HG03103 (cell line): ENCODE measurements around the gene DDX20.

Experiments used
- ATAC-seq: cut with Tn5 transposase; IDR thresholded peaks from one replicate; pipeline ENCODE4 v1.9.1; 2021; ENCODE audit warnings: low read depth; ENCODE audit not compliant: unreplicated experiment

The DDX20 gene

DNA sequence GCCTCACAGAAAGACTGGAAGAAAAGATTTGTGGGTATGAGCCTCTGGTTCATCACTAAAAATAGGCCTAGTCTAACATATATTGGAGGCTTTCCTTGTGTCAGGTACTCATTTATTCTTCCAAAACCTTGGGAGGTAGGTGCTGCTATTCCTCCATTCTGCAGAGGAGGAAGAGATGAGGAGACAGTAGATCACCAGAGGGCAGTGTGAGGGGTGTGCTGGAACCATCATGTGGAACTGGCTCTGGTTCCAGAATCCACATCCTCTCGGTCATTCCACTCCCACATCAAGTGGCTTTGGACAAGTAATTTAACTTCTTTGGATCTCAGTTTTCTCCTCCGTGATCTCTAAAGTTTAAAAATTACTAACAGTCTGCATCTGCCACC, 9.1 kb upstream of the DDX20 start:
- ATAC-seq = no peak

DNA sequence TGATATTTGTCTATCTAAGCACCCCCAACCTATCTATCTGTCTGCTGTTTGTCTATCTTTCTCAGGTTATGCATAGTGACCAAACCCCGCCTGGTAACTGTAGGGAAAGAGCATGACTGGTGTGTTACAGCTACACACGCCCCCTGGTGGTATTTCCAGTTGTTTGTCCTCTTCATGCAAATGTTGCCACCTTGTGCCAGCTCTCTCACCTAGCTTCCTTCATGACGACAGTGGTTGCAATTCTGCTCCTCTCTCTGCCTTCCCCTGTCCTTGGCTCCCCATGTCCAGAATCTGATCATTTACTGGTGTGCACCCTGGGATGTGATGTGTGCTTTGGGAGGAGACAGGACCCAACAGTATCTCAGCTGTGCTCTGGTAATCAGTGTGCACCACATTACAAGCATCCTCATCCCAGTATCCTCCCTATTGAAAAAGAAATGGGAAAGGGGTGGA, 8.4 kb upstream of the DDX20 start:
- ATAC-seq = no peak

DNA sequence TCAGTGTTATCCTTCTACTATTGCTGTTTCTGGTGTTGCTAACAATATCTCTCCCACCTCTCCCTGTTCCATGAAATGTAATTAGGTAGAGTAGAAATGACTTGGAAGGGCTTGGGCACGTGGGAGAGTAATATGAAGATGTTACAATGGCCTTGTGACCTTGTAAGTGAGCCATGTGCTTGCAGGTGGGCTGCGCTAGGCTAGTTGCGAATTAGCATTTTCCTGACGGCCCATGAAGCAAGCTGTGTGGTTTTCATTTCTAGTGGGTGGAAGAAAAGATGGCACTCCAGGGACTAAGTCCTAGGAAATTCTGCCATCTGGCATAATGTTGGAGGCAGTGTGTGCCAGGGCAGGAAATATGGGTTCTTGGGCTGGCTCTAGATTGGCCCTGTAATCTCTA, 7.8 kb upstream of the DDX20 start:
- ATAC-seq = no peak

DNA sequence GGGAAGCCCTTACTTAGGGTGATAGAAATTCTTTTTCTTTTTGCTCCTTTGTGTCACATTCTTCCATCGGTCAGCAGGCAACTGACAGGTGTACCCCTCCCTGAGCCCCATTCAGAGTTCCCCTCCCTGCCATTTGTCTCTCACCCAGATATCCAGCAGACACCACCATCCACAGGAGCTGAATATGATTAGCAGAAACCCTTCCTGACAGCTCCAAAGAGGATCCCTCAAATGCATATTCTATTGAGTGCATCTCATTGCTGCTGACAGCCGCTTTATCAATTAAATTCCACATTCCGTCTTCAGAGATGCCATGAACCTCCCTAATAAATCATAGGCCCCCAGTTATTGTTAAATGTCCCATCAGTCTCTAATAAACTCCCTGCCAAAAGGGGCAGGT, 6.1 kb upstream of the DDX20 start:
- ATAC-seq = no peak

DNA sequence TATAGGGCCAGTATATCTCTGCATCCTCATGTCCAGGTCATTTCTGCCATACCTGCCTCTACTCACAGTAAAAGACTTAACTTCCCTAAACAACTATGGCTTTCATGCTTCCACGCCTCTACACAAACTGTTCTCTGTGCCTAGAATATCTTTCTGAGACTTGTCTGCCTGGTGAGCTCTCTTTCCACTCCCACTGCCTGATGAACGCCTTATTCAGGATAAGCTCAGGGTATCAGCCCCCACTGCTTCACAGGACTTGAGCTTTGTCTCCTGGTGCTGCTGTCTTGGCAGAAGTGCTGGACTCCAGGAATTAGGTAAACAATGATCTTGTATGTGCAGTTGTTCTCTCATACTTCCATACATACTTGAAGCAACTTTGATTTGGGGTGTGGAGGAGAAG, 4.8 kb upstream of the DDX20 start:
- ATAC-seq = no peak

DNA sequence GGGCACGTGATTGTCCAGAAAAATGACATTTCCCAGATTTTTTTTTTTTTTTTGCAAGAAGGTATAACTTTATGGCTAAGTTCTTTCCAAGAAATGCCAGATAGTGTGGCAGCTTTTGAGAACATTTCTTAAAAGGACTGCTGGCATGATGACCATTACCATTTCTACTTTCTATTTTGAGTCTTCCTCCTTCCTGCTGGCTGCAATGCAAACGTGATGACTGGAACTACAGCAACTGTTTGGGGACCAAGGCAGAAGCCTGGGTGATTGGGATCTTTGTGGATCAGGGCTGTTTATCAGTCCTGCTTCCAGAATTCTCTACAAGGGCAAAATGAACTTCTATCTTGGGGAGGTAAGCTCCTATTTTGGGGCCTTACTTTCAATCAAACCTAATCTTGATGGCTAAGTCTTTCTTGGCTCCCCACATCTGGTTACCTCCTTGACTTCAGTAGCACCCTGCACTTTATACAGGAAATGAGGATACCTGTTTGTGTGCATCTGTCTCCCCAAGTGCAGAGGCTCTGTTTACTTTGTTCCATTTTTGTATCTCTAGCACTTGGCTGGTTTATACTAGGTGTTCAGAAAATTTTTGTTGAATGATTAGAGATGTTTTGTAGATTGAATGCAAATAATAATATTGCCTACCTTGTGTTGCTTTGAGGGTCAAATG, 3.7 kb upstream of the DDX20 start:
- no peak for ATAC-seq

DNA sequence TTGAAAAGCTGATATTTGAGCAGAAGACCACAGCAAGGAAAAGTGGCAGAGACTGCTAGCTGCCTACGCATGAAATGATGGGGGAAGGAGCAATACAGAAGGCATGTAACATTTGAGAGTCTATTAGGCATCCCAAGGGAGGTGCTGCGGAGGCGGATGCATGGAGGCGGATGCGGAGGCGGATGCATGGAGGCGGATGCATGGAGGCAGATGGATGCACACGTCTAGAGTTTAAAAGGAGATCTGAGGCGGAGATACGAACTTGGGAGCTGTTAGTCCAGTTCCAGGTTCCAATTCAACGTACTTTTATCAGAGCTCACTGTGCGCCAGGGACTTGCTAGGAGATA, 744 bp upstream of the DDX20 start:
- peak; percentile 11 for ATAC-seq

DNA sequence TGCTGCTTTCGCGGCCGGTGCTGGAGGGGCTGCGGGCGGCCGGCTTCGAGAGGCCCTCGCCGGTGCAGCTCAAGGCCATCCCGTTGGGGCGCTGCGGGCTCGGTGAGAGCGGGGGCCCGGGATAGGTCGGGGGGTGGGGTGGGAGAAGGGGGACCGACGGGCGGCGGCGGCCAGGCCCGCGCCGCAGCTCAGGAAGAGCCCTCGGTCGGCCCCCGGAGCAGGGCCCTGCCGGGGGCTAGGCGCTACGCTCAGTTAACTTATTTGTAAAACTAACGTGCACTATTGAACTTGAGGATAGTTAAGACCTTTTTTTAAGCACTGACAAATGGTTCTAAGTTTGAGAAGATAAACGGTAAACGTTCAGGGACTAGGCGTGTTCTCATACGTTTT, 418 bp downstream of the DDX20 start:
- ATAC-seq = peak; percentile 5

DNA sequence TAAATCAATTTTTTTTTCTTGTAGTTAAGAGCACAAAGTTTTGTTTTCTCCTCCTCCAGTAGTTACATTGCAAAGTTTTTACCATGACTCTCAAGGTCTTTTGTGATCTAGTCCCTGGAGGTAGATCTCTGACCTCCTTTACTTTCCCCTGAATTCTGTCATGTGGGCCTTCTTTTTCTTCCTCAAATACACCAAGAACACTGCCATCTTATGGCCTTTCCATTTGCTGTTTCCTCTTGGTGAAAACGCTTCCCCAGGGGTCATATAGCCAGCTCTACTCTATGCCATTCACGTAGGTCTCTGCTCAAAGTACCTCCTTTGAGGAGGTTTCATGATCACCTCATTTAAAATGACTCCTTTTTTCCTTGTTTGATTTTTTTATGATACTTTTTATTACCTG, 2.7 kb downstream of the DDX20 start:
- ATAC-seq = no peak

DNA sequence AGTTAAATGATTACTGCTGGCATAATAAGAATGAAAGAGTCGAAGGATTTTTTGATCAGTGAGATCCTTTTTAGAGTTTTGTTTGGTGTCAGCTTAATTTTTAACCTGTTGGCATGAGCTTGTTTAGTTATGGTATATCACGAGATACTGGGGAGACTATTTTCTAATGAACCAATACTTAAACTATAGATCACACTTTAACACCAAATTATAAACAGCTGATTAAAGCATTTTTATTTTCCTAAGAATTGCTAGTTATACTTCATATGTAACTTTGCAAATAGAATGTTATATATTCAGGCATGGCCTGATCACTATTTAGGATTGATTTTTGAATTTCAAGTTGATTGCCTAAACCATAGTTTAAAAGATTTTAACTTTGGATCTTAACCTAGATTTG, 6.0 kb downstream of the DDX20 start:
- no peak for ATAC-seq

DNA sequence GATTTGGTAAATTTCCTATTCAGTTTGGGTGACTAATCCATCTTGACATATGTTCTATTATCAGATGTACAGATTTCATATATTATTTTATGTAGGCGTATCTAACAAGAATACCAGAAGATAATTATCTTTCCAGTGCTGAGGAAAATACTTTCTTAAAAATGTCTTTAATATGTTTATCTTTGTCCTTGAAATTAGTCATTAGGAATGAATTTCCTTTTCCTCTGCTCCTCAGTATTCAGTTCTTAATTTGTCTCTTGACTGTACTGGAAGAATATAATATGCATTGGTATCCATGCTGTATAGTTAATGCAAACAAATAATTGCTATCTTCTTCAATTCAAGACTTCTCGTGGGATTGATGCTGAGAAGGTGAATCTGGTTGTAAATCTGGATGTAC, 6.6 kb downstream of the DDX20 start:
- no peak for ATAC-seq

DNA sequence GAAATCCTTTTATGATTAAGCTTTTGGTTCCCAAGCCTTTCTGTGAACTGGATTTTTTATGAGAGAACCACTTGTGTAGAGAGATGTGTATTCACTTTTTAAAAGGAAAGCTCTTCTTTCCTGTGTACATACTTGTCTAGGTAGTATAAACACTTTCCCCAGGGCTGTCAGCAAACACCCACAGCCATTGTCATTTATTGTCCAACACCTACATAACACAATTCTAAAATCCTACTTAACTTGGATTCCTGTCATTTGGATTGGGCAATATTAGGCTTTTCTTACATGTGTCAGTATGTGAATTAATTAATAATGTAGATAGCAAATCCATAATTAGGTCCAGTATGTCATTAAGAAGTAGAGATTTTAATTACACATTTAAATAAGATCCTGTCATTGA, 12.3 kb downstream of the DDX20 start:
- no peak for ATAC-seq

DNA sequence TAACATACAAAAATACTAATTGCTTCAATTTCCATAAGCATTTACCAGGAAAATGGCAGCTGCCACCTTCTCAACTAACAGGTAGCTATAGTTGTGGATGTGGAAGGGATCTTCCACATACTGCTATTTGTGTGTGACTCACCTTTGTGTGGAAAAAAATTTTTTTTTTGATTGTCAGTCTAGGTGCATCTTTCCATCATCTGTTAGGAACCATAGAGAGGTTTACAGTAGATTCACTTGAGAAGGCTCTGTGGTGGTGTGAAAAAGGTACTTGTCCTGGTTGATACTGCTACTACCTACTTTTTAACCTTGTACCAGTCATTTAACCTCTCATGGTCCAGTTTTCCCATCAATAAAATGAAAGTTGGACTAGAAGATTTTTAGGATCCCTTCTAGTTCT, 12.9 kb downstream of the DDX20 start:
- ATAC-seq = no peak

DNA sequence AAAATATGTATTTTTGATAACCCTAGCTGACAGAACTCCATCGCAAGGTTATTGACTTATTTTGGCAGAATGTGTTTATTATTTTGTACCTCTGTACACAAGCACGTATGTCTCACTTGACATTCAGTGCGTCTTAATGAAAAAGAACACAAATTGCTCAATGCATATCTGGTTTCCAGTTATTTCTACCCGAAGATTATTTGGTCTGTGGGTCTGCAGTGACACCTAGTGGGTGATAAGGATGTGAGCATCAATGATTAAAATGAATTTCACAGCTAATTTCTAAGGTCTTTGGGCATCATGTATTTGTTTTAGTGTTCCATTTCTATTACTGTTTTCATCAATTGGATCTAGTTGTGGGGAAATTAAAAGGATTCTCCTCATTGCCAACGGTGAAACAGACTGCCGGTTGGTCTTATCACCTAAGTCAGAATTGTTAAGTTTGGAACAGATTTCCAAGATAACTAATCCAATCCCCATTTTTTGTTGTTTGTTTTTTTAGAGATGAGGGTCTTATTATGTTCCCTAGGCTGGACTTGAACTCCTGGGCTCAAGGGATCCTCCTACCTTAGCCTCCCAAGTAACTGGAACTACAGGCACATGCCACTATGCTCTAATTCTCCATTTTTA, 13.9 kb downstream of the DDX20 start:
- ATAC-seq = no peak

DNA sequence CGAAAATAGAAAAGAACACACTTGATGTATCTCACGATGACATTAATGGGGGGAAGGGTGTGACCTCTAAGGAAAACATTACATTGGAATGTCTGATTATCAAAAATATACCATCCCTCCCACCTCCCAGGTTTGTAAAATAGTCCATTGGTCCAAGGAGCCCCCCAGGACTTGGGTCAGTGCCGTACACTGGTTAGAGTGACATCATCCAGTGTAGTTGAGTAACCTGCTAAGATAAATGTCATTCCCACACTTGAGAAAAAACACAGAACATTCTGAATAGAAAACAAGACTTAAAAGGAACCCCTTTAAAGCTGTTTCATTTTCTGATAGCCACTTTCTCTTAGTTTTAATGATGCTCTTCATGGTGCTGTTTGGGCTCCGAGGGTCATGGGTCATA, 15.2 kb downstream of the DDX20 start:
- no peak for ATAC-seq

DNA sequence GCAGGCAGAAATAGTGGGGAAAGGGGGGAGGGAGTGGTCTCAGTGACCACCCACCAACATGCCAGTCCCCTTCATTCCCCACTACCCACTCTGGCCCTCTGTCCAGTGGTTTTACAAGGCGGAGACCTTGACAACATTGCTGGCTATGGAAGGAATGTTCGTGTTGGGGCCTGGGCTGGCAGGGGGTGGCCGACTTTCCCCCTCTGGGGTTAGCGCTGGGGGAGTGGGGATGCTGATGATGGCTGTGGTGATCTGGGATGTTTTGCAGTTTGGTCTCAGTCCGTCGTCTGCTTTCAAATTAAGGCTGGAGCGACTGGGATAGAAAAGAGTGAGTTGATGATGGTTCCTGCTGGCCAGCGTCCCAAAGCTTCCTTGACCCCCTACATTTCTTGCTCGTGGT, 20.3 kb downstream of the DDX20 start:
- ATAC-seq = no peak

DNA sequence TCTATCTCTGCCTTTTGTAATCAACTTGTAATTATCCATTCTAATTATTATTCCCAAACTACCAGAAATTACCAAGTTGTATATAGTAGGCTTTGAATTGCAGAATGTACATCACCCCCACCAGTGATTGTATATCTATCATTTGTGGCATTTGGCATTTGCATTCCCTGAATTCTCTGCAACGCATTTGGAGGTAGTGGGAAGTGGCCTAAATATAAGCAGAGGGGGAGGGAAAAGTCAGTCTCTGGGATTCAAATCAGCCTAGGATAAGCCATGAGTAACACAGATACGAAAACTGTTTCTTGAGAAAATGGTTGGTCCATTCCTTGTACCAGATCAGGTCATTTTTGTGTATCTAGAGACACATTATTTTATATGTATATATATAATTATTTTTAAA, 20.7 kb downstream of the DDX20 start:
- ATAC-seq = no peak

DNA sequence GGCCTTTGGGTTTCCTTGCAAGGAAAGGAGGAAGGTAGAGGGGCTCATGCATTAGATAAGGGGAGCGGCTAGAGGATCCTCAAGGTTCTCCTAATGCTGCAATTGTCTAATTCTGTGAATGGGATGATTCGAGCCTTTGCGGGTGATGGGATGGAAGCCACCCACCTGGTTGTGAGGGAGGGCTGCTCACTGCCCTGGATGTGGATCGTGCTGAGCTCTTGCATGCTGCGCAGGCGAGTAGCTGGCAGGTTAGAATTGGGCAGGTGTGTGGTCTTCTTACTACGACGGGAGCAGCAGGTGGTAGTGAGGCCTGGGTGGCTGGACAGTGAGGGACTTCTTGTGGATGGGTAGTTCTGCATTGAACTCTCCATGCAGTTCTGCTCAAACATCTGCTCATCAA, 21.2 kb downstream of the DDX20 start:
- ATAC-seq = no peak

DNA sequence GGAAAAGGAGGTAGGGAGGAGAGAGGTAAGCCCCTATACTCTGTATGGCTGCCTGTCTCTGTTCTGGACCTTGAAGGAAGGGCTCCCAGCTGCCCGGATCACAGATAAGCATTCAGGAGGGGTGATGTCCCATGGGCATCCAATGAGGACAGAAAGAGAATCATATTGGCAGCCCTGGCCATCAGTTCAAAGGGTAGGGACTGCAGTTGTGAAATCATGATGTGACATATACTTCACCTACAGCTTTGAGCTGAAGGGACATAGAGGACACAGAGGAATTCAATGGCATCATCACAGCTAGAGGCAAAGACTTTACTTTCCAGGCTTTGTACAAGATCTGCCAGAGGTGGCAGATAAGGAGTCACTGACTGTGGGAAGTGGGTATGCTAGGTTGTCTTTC, 21.6 kb downstream of the DDX20 start:
- no peak for ATAC-seq

DNA sequence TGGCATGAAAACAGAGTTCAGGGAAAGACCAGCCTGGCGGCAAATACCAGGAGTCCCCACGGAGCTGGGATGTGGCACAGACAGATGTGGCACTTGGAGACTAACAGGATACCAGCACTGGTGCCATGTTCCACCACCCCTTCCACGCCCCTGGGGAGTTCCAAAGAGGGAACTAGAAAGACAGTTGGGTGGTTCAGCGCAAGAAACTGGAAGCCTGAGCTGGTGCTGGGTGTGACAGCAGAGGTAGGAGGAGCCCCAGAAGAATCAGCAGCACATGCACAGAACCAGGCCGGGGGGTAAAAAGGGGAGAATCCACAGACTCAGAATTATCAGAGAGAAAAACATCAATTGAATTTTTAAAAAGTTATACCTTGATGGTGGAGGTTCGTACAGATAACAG, 22.4 kb downstream of the DDX20 start:
- ATAC-seq = no peak

DNA sequence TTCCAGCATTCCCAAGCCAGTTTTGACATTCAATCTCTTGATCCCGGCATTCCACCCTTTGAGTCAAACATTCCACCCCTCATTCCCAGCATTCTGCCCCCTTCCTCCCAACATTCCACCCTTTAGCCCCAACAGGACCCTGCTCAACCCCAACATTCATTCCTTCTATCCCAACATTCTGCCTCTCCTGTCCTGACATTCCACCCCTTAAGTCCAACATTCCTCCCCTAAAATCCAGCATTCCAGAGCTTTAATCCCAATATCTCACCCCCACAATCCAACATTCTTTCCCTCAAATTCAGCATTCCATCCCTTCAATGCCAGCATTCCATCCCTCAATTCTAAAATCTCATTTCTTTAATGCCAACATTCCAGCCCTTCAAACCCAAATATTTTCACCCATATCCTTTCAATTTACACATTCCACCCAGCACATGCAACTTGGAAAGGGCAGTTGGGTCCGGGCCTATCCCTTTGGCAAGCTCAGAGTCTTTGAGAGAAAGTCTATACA, 22.9 kb downstream of the DDX20 start:
- no peak for ATAC-seq

DNA sequence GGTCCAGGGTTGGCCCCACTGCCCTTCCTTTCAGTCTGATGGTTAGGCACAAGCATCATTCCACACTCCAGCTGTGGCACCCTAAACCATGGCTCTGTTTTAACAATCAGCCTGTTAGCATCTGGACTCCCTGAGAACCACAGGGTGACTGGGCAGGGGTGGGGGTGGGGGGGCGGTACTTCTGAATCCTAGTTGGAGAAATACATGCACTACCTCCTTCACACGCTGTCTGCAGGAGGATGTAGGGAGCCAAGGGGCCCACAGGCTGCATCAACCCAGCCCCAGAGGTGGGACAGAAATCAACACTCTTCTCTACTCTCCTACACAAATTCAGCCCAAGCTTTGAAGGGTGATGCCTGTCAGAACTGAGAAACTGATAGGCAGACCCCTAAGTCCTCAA, 23.8 kb downstream of the DDX20 start:
- ATAC-seq = no peak
